Lower leg skin (tissue), 4 donors: Measurements from ENCODE around the gene C11orf24. TPM values are rescaled to one million over a fixed set of nuclear protein-coding genes. Genes with fewer than 3 reads are reported as not detected.

Source experiments
- DNase-seq, 2 donors: peaks; one replicate each; pipeline ENCODE4 v3.0.0-alpha.2; 2019; ENCODE audit warnings: low spot score in 2 of 2
- H3K4me3 ChIP-seq: fragments of 200-600 bp; sonication (generic); 2 replicates; pipeline ENCODE4 v1.5.1; 2017; ENCODE audit warnings: mild to moderate bottlenecking, low read depth; ENCODE audit not compliant: poor library complexity, severe bottlenecking
- POLR2A ChIP-seq, 2 donors: fragments of 450-650 bp; IDR thresholded peaks; one replicate each; pipeline ENCODE4 v1.6.1; 2016 to 2017; ENCODE audit warnings: antibody characterized with exemption in 2 of 2, mild to moderate bottlenecking in 1 of 2, moderate library complexity in 1 of 2
- WGBS, 2 donors: methylation state at CpG; one replicate each; pipeline ENCODE4 v1.1.5; 2018; 5-methylcytosine and 5-hydroxymethylcytosine counted together
- intact Hi-C: fragments of 100-400 bp; cut with DNase I; formaldehyde crosslinking; loops from one replicate; pipeline ENCODE4 v1.15.0; 2023; ENCODE audit warnings: low total_unique reads
- total RNA-seq, 4 donors: library from RNA; depleted of rRNA; stranded (reverse); fragments of >200 nt; gene quantifications; one replicate each; pipeline ENCODE4 v1.1.0, GENCODE V29; 2016
- TF ChIP-seq, protein P1 (sequence below), 3 donors: fragments of 450-650 bp; IDR thresholded peaks; one replicate each; pipeline ENCODE4 v1.5.1; 2016; ENCODE audit warnings: antibody characterized with exemption in 3 of 3, mild to moderate bottlenecking in 3 of 3, moderate library complexity in 2 of 3

Gene C11orf24
- total RNA-seq, 4 donors from 2014 or later = 12.5 to 37.8 (median 16.2) TPM

GRCh38 chr11:68215524-68216170, 56.1 kb downstream of the C11orf24 start:
- H3K4me3 ChIP-seq = no peak overlapping the region
- TF ChIP-seq, protein P1, sequence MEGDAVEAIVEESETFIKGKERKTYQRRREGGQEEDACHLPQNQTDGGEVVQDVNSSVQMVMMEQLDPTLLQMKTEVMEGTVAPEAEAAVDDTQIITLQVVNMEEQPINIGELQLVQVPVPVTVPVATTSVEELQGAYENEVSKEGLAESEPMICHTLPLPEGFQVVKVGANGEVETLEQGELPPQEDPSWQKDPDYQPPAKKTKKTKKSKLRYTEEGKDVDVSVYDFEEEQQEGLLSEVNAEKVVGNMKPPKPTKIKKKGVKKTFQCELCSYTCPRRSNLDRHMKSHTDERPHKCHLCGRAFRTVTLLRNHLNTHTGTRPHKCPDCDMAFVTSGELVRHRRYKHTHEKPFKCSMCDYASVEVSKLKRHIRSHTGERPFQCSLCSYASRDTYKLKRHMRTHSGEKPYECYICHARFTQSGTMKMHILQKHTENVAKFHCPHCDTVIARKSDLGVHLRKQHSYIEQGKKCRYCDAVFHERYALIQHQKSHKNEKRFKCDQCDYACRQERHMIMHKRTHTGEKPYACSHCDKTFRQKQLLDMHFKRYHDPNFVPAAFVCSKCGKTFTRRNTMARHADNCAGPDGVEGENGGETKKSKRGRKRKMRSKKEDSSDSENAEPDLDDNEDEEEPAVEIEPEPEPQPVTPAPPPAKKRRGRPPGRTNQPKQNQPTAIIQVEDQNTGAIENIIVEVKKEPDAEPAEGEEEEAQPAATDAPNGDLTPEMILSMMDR (IDR thresholded peaks at IDR 0.05) = no peak
- no peak for TF ChIP-seq POLR2A (IDR thresholded peaks at IDR 0.05)
- WGBS, 2 donors = 66 to 78% methylated on average over 6 of the region's 6 CpGs
- intact Hi-C loops = no loop called here
- DNase-seq = no peak

DNA sequence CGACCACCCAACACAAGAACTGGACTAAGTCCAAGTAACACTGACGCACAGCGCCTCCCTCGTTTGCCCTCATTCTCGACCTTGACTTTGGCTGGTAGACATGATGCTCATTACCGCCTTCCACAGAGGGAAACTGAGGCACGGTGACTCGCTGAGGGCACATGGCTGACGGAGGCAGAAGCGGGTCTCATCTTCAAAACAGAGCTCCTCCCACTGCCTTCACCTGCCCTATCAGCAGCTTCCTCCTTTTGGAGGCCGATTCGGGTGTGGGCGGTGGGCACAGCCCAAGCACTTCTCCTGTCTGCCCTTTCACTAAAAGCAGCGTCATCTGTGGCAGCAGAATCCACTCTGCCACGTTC, 56.7 kb downstream of the C11orf24 start:
- TF ChIP-seq, protein P1 (IDR thresholded peaks at IDR 0.05) = no peak
- no peak for TF ChIP-seq POLR2A (IDR thresholded peaks at IDR 0.05)
- intact Hi-C loops = no loop called here
- DNase-seq = peak in 1 of 2 donors; percentile 23
- no peak overlapping the region for H3K4me3 ChIP-seq
- 46 to 62% methylated on average over 14 to 15 of the region's 15 CpGs for WGBS, 2 donors

GRCh38 chr11:68214173-68215086, 57.3 kb downstream of the C11orf24 start:
- H3K4me3 ChIP-seq = peak overlapping the region; percentile 73
- peak; percentile 34 to 89 for DNase-seq
- TF ChIP-seq POLR2A (IDR thresholded peaks at IDR 0.05) = no peak
- TF ChIP-seq, protein P1 (IDR thresholded peaks at IDR 0.05) = no peak
- 33 to 38% methylated on average over 18 to 24 of the region's 58 CpGs for WGBS, 2 donors
- intact Hi-C loops = no loop called here

- peak overlapping the region; percentile 73 for H3K4me3 ChIP-seq
- intact Hi-C loops = no loop called here
- peak; percentile 78 to 96 for DNase-seq
- 0% methylated on average over 17 to 46 of the region's 90 CpGs for WGBS, 2 donors
- TF ChIP-seq, protein P1 (IDR thresholded peaks at IDR 0.05) = no peak
- peak in 1 of 2 donors; percentile 85 for TF ChIP-seq POLR2A (IDR thresholded peaks at IDR 0.05)
Measured at GRCh38 chr11:68213555-68214172, 58.1 kb downstream of the C11orf24 start.

- WGBS, 2 donors = 0% methylated on average over 6 of the region's 60 CpGs; no CpG with 5 or more reads in 1 of the 2 donors
- peak in 1 of 2 donors; percentile 91 for DNase-seq
- peak within 1 kb of the TSS; percentile 87 for H3K4me3 ChIP-seq
- intact Hi-C loops = no loop called here
- no peak for TF ChIP-seq POLR2A (IDR thresholded peaks at IDR 0.05)
- TF ChIP-seq, protein P1 (IDR thresholded peaks at IDR 0.05) = no peak
Measured at GRCh38 chr11:68213135-68213515, 58.6 kb downstream of the C11orf24 start, which contains the start of gene KMT5B. KMT5B (minus strand) TSS chr11:68213296; CDS start chr11:68190076, 23,220 bp downstream.
